ENCODE measurements around the gene KSR2.
"Not testable (repeated sequence)": the region's sequence is repeated elsewhere in the genome, so short reads cannot be mapped to it uniquely, and the experiment has no call there.

KSR2 gene

DNA sequence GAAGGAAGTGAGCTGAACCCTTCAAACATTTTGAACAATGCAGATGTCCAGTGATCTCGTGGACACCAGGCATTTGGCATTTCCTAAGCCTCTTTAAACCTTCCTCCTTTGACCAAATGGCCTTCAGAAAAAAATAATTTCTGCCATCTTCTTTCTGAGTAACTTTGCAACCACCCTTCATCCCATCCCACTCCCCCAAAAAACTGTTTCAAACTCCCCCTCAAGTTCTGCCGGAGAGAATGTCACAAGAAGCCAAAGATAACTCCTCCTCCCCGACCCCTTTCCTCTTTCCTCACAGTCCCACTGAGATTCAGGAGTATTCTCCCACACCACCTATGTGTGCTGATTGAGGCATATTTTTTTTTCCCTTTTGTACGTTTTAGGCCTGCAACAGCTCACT is 1.7 kb downstream of the KSR2 start:
- no peak for DNase-seq

GRCh38 chr12:117966511-117966910 is 2.3 kb downstream of the KSR2 start:
- DNase-seq, result no peak

DNA sequence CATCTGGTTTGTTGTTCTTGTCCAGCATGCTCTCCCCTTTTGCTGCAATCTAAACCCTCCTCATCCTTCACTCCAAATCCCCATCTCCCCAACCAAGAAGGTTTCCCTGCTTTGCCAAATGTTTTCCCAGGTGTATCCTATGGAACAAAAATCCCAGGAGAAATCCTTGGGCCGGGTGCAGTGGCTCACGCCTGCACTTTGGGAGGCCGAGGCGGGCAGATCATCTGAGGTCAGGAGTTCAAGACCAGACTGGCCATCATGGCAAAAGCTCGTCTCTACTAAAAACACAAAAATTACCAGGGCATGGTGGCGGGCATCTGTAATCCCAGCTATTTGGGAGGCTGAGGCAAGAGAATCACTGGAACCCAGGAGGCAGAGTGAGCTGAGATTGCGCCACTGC is 5.0 kb downstream of the KSR2 start:
- no peak for DNase-seq

GRCh38 chr12:117936722-117937484 is 31.9 kb downstream of the KSR2 start:
- no peak for DNase-seq

- no peak for DNase-seq
Observed at GRCh38 chr12:117933545-117933944, 35.2 kb downstream of the KSR2 start.

DNA sequence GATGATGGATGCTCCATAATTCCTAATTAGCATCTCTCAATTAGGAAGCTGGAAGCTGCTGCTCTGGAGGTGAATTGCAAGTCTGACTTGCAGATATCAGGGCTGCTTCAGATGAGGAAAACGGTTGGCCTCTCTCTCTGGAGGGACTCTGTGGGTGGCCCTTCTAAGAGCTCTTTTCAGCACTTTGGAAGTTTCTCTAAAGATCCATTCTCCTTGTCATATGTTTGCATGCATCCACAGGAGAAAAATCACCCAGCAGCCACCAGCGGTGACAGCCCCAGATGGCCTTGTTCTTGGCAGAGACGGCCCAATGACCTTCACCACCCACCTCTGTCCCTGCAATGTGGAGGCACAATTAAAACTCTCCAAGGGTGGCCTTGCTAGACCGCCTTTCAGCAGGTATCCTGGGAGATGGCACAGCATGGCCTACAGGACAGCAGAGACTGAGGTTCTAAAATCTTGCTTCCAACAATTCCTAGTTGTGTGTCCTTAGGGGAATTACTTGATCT is 42.3 kb downstream of the KSR2 start:
- no peak for DNase-seq

DNA sequence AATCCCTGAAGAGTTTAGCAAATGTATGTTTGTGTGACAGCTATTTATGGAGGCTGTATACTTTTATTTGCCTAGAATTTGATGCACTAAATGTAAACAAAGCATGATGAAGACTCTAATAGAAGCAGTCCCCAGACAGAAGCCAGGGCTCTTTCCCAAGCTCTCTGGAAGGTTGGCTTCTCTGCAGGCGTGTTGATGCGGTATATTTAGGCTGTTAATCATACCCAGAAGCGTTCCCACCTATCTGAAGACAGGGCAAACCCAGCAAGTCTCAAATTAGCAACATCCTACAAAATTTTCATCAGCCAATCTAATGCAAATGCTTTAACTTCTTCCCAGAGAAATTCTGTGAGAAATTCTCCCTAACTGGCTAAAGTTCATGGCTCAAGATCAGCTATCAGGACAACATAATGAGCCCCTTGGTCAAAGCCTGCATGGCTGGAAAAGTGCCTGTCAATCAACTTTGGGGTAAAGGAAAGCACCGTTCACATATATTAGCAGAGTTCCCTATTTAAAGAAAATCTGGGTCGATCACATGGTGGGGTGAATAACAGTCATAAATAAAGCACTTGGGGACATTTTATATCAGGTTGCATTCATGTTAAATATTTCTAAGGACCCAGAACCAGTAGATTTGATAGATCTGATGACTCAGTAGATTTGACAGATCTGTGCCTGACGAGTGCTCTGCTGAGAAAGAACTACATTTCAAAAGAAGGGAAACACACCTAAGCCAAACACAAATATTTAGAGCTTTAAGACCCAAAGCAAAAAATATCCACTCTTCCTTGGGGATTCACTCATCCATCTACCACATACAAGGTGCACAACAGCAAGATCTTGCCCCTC is 46.6 kb downstream of the KSR2 start:
- DNase-seq, result no peak

DNA sequence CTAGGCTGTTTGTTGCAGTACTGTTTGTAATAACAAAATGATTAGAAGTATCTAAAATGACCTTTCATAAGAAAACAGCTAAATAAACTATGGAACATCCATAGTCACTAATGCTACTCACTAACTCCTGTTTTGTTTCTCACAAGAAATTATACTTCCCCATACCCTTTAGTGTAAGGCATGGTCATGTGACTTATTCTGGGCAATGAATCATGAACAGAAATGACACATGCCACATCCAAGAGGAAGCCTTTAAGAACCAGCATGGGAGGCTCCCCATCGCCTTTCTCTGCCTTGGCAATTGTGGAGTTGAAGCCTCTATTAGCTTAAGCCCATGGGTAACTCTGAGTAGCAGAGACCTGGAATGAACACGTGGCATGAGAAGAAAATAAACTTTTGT is 49.3 kb downstream of the KSR2 start:
- DNase-seq, result no peak

DNA sequence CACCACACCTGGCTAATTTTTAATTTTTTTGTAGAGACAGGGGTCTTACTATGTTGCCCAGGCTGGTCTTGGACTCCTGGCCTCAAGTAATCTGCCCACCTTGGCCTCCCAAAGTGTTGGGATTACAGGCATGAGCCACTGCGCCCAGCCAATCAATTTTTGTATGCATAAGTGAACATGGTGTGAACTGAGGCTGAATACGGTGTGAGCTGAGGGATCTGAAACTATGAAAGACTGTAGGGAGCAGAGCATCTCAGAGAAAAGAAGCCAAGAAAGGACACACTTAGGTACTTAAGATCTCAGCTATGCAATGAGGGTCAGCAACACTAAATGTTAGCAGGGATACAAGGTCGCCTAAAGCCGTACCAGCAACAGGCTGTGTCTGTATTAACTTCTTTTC is 54.1 kb downstream of the KSR2 start:
- DNase-seq, result no peak

DNA sequence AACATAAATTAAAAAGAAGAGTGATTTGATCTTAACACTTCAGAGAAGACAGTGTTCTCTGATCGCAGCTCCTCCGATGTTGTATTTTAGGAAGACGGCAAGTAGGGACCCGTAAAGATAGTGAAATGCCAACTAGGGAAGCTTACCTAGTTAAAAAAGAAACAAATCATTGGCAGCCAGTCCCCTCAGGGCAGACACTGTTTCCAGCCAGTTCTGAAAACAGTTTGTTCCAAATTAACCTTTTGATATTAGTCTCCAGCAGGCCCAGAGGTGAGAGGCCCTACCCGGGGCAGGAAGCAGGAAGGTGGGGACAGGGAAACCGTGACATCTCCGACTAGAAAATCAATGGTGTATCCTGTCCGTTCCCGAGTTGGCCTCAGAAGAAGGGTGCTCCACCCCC is 56.0 kb downstream of the KSR2 start:
- DNase-seq, result no peak

DNA sequence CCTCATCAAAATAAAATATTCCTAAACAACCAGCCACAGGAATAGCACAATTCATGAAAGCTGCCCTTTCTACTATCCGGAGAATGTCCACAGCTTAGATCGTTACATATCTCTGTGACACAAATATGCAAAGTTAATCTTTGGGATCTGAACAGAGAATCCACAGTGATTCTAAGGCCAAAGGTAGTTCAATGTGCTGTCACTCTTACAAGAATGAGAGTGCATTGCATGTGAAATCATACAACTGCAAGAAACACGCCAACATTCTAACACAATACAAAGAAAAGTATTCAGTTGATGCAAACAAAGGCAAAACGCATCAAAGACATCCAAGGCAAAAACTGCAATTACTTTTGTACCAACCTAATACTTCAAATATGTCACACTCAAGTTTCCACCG is 60.4 kb downstream of the KSR2 start:
- DNase-seq, result no peak

DNA sequence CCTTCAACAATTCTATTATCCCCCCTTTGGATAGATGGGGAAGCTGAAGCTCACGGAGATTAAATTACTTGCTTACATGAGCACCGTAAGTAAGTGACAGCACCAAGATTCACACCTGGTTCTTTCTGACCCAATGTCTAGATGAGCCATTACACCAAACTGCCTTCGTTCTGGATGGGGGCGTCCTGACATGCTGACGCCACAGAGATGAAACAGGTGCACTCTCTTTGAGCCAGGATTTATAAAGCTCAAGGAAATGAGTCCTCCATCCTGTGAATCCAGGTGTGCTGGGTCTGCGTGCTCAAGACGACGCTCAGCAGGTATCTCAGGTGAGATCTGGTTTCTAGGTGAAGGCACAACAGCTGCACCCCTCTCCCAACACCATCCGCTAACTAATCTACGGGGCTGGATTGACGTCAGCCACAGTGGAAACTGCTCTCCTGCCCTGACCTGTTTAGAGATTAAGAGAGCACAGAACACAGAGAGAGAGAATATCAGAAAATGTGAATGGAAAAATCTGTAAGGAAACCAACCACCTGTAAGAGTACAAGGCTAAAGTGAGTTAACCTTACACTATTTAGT is 61.6 kb downstream of the KSR2 start:
- DNase-seq, result peak in 1 of 2 donors; percentile 1

GRCh38 chr12:117904051-117904450 is 64.7 kb downstream of the KSR2 start:
- no peak for DNase-seq

DNA sequence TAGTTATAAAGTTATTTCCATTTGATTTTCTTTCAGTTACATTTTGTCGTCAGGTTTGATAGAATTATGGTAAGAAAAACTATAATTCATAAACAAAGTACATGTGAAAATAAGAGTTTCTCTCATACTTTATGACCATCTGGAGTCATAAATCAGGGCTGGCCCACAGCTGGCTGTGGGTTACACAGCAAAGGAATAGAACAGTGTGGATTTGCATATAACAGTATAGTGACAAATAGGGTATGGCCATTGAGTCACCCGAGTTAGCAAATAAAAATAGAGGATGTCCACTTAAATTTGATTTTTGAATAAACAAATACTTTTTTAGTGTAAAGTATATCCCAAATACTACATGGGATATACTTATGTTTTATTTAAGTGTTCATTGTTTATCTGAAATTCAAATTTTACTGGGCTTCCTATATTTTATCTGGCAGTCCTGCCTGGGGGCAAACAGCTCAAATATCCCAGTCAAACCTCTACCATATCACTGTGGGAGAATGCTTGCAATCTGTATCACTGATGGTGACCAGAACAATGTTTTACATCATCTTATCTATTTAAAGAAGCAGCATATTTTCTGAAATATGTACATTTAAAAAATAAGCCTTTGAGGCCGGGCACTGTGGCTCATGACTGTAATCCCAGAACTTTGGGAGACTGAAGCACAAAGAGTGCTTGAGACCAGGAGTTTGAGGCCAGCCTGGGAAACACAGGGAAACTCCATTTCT is 65.5 kb downstream of the KSR2 start:
- DNase-seq, result no peak

GRCh38 chr12:117901631-117902030 is 67.2 kb downstream of the KSR2 start:
- no peak for DNase-seq

DNA sequence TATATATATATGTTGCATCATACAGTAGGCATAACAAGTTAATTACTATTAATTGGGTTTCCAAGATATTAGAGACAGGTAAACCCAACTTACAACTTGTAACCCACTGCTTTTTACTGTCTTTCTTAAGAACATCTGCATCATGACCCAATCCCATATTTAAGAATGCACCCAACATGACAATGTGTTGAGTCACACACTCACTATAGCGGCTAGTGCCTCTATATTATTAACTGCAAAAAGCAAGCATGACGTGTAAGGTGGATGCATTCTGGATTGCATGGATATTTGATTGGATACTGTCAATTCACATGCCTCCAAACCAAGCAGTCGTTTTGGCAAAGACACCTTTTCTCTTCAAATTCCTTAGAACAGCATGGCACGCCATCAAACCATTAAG is 68.2 kb downstream of the KSR2 start:
- no peak for DNase-seq

DNA sequence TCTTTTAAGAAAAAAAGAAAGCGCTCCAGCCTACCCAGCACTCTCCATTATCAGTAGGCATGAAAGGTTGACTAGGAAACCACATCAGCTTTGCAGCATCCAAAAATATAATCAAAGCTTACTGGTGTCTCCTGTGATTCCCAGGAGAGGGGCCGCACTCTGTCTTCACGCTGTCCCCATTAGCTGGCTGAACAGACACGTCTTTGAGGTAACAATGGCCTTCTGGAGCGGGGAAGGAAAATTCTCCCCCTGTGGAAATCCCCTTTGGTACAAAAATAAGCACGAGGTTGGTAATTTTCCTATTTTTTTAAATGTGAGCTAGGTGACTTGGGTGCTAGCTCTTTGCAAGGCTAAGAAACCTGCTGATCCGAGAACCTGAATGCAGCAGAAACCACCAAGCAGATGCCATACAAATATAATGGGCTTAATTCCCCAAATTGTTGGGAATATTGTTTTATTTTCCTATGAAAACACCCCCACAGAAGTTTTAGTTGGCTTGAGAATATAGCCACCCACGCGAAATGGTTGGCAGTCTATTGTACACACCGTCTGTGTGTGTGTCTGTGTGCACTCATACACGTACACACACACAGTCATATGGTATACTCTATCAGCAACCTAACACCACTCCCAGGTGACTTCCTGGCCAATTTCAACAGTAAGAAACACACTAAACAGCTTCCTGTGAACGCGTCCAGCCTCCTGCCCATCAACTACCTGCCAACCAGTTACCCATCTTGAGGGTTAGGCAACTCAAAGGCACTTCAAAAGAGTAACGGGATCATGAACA is 71.2 kb downstream of the KSR2 start:
- DNase-seq, result no peak

GRCh38 chr12:117896009-117896408 is 72.8 kb downstream of the KSR2 start:
- no peak for DNase-seq

- DNase-seq, result no peak
Observed at GRCh38 chr12:117892441-117892840, 76.3 kb downstream of the KSR2 start.

- DNase-seq, result not testable (repeated sequence)
Observed at GRCh38 chr12:117891265-117891664, 77.5 kb downstream of the KSR2 start.

DNA sequence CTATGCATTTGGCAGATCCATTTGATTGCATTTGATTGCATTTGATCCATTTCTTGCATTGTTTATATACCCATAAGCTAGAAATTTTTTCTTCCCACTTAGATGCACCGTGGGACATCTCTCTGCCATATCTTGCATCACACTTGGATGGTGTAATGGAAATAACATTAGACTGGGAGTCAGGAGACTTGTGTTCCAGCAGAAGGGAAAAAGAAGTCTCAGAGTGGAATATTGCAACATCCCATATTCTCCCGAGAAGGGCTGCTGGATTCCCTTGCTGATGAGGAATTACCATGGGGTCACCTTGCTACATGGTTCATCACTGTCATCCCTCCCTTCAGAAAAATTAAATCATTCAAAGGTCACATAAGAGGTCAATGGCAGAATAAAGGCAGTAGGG is 78.1 kb downstream of the KSR2 start:
- no peak for DNase-seq

- no peak for DNase-seq
Observed at GRCh38 chr12:117890137-117890536, 78.7 kb downstream of the KSR2 start.
